HCEC 1CT (cell line): ENCODE data around the gene LIME1.
"Not testable (repeated sequence)": the region's sequence is repeated elsewhere in the genome, so short reads cannot be mapped to it uniquely, and the experiment has no call there.

Experiments used
- DNase-seq: peaks from one replicate; pipeline ENCODE4 v3.0.0-alpha.2; 2017

Gene LIME1

GRCh38 chr20:63708301-63709148, 27.9 kb upstream of the LIME1 start:
- no peak for DNase-seq

GRCh38 chr20:63709149-63709527, 27.3 kb upstream of the LIME1 start:
- DNase-seq: no peak

GRCh38 chr20:63711085-63711645, 25.3 kb upstream of the LIME1 start:
- no peak for DNase-seq

GRCh38 chr20:63712191-63712590, 24.3 kb upstream of the LIME1 start:
- DNase-seq: no peak

- DNase-seq: no peak
Observed at GRCh38 chr20:63714858-63715257, 21.6 kb upstream of the LIME1 start.

GRCh38 chr20:63718996-63719395, 17.5 kb upstream of the LIME1 start:
- no peak for DNase-seq

- DNase-seq: not testable (repeated sequence)
Observed at GRCh38 chr20:63722967-63723622, 13.4 kb upstream of the LIME1 start.

- DNase-seq: not testable (repeated sequence)
Observed at GRCh38 chr20:63730189-63730733, 6.2 kb upstream of the LIME1 start.

- no peak for DNase-seq
Observed at GRCh38 chr20:63731410-63731809, 5.1 kb upstream of the LIME1 start.

- DNase-seq: no peak
Observed at GRCh38 chr20:63732118-63733095, 4.1 kb upstream of the LIME1 start.

GRCh38 chr20:63733117-63733516, 3.3 kb upstream of the LIME1 start:
- no peak for DNase-seq

- DNase-seq: no peak
Observed at GRCh38 chr20:63733579-63734081, 2.8 kb upstream of the LIME1 start.

GRCh38 chr20:63734111-63734945, 2.1 kb upstream of the LIME1 start:
- DNase-seq: no peak

- DNase-seq: no peak
Observed at GRCh38 chr20:63734946-63735858, 1.3 kb upstream of the LIME1 start.

- DNase-seq: no peak
Observed at GRCh38 chr20:63736893-63737694, 630 bp downstream of the LIME1 start.

- no peak for DNase-seq
Observed at GRCh38 chr20:63737695-63737944, 1.2 kb downstream of the LIME1 start.

- no peak for DNase-seq
Observed at GRCh38 chr20:63737945-63738686, 1.7 kb downstream of the LIME1 start.

GRCh38 chr20:63738687-63739129, 2.2 kb downstream of the LIME1 start:
- DNase-seq: no peak
